ENCODE data around the gene FAM163B. TPM values are rescaled to one million over a fixed set of nuclear protein-coding genes. Genes with fewer than 3 reads are reported as not detected.

FAM163B gene
- total and polyA plus RNA-seq, 2 experiments from 2014 or later = 0.60 to 1.3 TPM

GRCh38 chr9:133592731-133593409, 16.3 kb downstream of the FAM163B start:
- H3K27me3 ChIP-seq (ENCODE audit: insufficient read depth) = no peaks in the 10 kb centered on the region
- TF ChIP-seq CTCF (conservative IDR thresholded peaks at IDR 0.05; ENCODE audit: low read depth in 2 of 2) = peak; percentile 18 to 53; a peak in 2 of 4 replicates
- TF ChIP-seq EZH2 (IDR thresholded peaks at IDR 0.05; ENCODE audit: low read depth, unreplicated experiment) = no peak
- no peak overlapping the region; the same call in 2 of the 3 replicates for H3K4me3 Mint-ChIP-seq
- no peaks in the 10 kb centered on the region for H3K4me1 Mint-ChIP-seq
- no peak for DNase-seq (ENCODE audit: low spot score)
- no peaks in the 10 kb centered on the region for H3K9me2 ChIP-seq (ENCODE audit: insufficient read depth)
- H3K27ac ChIP-seq (ENCODE audit: low read depth) = no peak overlapping the region
- H3F3A ChIP-seq (replicated peaks; ENCODE audit: low read depth) = no peaks in the 10 kb centered on the region
- no peaks in the 10 kb centered on the region for H3K4me1 ChIP-seq (ENCODE audit: insufficient read depth)
- H3K79me2 ChIP-seq (replicated peaks; ENCODE audit: insufficient read depth) = no peaks in the 10 kb centered on the region
- H3K27ac Mint-ChIP-seq = no peak overlapping the region
- H3K4me2 ChIP-seq = no peak overlapping the region
- no peak overlapping the region for H2AFZ ChIP-seq
- H3K27me3 Mint-ChIP-seq (ENCODE audit: insufficient read depth, low read depth, poor library complexity) = peaks cover 9% of the 10 kb centered on the region
- no peak overlapping the region for H3K4me3 ChIP-seq
- no peak for ATAC-seq
- peaks cover 41% of the 10 kb centered on the region for H3K9me3 Mint-ChIP-seq
- no peaks in the 10 kb centered on the region for H4K20me1 ChIP-seq (replicated peaks; ENCODE audit: insufficient read depth)
- H3K36me3 Mint-ChIP-seq (ENCODE audit: low read depth) = peaks cover 21% of the 10 kb centered on the region
- no peaks in the 10 kb centered on the region for H3K36me3 ChIP-seq (ENCODE audit: insufficient read depth)

- Histone ChIP-seq H4K20me1 (replicated peaks; ENCODE audit: insufficient read depth) (no peaks in the 10 kb centered on the region), H3K4me1 (ENCODE audit: insufficient read depth) (no peaks in the 10 kb centered on the region), H3K36me3 (ENCODE audit: insufficient read depth) (no peaks in the 10 kb centered on the region), H3F3A (replicated peaks; ENCODE audit: low read depth) (no peaks in the 10 kb centered on the region), H3K79me2 (replicated peaks; ENCODE audit: insufficient read depth) (no peaks in the 10 kb centered on the region), H3K4me3 (no peak overlapping the region), H2AFZ (no peak overlapping the region), H3K4me2 (no peak overlapping the region), H3K27me3 (ENCODE audit: insufficient read depth) (no peaks in the 10 kb centered on the region), H3K27ac (ENCODE audit: low read depth) (no peak overlapping the region), H3K9me2 (ENCODE audit: insufficient read depth) (no peaks in the 10 kb centered on the region)
- Mint-ChIP-seq H3K4me3 (no peak overlapping the region), H3K27ac (no peak overlapping the region), H3K36me3 (ENCODE audit: low read depth) (peaks cover 13% of the 10 kb centered on the region), H3K4me1 (no peaks in the 10 kb centered on the region), H3K9me3 (peaks cover 32% of the 10 kb centered on the region), H3K27me3 (ENCODE audit: insufficient read depth, low read depth, poor library complexity) (peaks cover 8% of the 10 kb centered on the region)
- ATAC-seq (no peak), DNase-seq (ENCODE audit: low spot score) (no peak)
- TF ChIP-seq JUNB (IDR thresholded peaks at IDR 0.05; ENCODE audit: unreplicated experiment) = no peak
- no peak for TF ChIP-seq ZNF331 (CRISPR knock-in tag; IDR thresholded peaks at IDR 0.05; ENCODE audit: low read depth)
- no peak for TF ChIP-seq REST (IDR thresholded peaks at IDR 0.05; ENCODE audit: unreplicated experiment)
- no peak for TF ChIP-seq NANOG (IDR thresholded peaks at IDR 0.05; ENCODE audit: borderline replicate concordance)
- no peak for TF ChIP-seq CTCF (conservative IDR thresholded peaks at IDR 0.05; ENCODE audit: low read depth in 2 of 2)
Measured at GRCh38 chr9:133591985-133592384, 17.2 kb downstream of the FAM163B start.
